Gastrocnemius medialis (tissue), 4 donors: ENCODE results near the gene RYR3.

Source experiments
- POLR2A ChIP-seq, 2 donors: fragments of 450-650 bp; IDR thresholded peaks; one replicate each; pipeline ENCODE4 v1.6.1; 2017; ENCODE audit warnings: antibody characterized with exemption in 2 of 2, mild to moderate bottlenecking in 2 of 2, moderate library complexity in 2 of 2
- TF ChIP-seq, protein P1 (sequence below), 5 experiments: fragments of 450-650 bp in 3 of 5; fragments of 200-600 bp in 2 of 5; sonication (generic) in 2 of 5; IDR thresholded peaks in 4 of 5; conservative IDR thresholded peaks in 1 of 5; 1 replicate in 4 of 5; 2 replicates in 1 of 5; pipeline ENCODE4 v1.5.1; 2016 to 2019; ENCODE audit warnings: antibody characterized with exemption in 5 of 5, mild to moderate bottlenecking in 3 of 5, moderate library complexity in 3 of 5

DNA sequence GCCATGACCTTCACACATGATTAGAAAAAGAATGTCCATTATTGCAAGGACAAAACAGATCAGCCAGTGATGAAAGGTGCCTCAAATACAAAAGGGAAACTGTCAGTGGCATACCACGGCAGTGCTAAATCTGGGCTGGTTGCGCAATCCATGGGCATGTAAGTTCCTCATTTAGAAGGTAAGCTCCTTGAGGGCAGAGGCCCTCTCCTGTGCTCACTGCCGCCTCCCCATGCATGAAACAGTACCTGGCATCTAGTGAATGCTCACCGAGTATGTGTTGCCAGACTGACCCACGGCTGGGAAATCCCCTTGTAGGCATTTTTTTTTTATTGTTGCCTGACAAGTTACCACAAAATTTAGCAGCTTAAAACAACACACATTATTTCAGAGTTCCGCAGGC lies 345.4 kb downstream of the RYR3 start:
- TF ChIP-seq, protein P1, sequence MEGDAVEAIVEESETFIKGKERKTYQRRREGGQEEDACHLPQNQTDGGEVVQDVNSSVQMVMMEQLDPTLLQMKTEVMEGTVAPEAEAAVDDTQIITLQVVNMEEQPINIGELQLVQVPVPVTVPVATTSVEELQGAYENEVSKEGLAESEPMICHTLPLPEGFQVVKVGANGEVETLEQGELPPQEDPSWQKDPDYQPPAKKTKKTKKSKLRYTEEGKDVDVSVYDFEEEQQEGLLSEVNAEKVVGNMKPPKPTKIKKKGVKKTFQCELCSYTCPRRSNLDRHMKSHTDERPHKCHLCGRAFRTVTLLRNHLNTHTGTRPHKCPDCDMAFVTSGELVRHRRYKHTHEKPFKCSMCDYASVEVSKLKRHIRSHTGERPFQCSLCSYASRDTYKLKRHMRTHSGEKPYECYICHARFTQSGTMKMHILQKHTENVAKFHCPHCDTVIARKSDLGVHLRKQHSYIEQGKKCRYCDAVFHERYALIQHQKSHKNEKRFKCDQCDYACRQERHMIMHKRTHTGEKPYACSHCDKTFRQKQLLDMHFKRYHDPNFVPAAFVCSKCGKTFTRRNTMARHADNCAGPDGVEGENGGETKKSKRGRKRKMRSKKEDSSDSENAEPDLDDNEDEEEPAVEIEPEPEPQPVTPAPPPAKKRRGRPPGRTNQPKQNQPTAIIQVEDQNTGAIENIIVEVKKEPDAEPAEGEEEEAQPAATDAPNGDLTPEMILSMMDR (IDR thresholded peaks at IDR 0.05 in 4 of 5, conservative IDR thresholded peaks at IDR 0.05 in 1 of 5): no peak
- TF ChIP-seq POLR2A (IDR thresholded peaks at IDR 0.05): no peak
